Caco-2 (cell line): ENCODE results near the gene SPCS3. TPM values are rescaled to one million over a fixed set of nuclear protein-coding genes. Genes with fewer than 3 reads are reported as not detected.
A peak's percentile ranks its signal among the peaks of the same experiment; 100 is the strongest.

ENCODE experiments used
- BruUV-seq: library from RNA; stranded (reverse); fragments of 400-500 nt; replicated peaks from 2 replicates; lab custom pipeline; 2021; lab: Mats Ljungman, UMichigan
- CTCF ChIA-PET: fragments of 300-600 bp; sonication (Branson Sonifier 250); formaldehyde crosslinking; loops from one replicate; lab custom pipeline; 2022; ENCODE audit warnings: antibody characterized with exemption; lab: Charles Lee
- POLR2A ChIA-PET: fragments of 300-600 bp; sonication (Branson Sonifier 250); formaldehyde crosslinking; loops from one replicate; lab custom pipeline; 2022; ENCODE audit warnings: antibody characterized with exemption; lab: Charles Lee
- DNase-seq, 2 experiments: peaks; one replicate each; pipeline versions ENCODE4 v3.0.0 to v3.0.0-alpha.2; 2020 to 2022
- H3K27me3 ChIP-seq: replicated peaks from 2 replicates; pipeline ENCODE4 v1.6.0; 2011; ENCODE audit warnings: low read length; ENCODE audit not compliant: control insufficient read depth, insufficient read depth
- H3K36me3 ChIP-seq: 2 replicates; pipeline ENCODE4 v1.5.1; 2011; ENCODE audit warnings: low read length; ENCODE audit not compliant: control insufficient read depth, insufficient read depth
- H3K4me1 ChIP-seq: fragments of 250-450 bp; sonication (Bioruptor Pico); 2 replicates; pipeline ENCODE4 v1.5.1; 2020; ENCODE audit warnings: mild to moderate bottlenecking
- H3K4me3 ChIP-seq: 2 replicates; pipeline ENCODE4 v1.5.1; 2011; ENCODE audit warnings: low read depth, mild to moderate bottlenecking, control low read depth, low read length
- H3K9me3 ChIP-seq: fragments of 250-450 bp; sonication (Bioruptor Pico); 2 replicates; pipeline ENCODE4 v1.5.1; 2020; ENCODE audit warnings: mild to moderate bottlenecking, moderate library complexity
- H3K27ac Mint-ChIP-seq: one replicate; pipeline ENCODE4 v1.8.0; 2022; ENCODE audit warnings: mixed read lengths; ENCODE audit not compliant: unreplicated experiment
- H3K27me3 Mint-ChIP-seq: one replicate; pipeline ENCODE4 v1.8.0; 2022; ENCODE audit warnings: mixed read lengths; ENCODE audit not compliant: insufficient read depth, unreplicated experiment
- H3K36me3 Mint-ChIP-seq: one replicate; pipeline ENCODE4 v1.8.0; 2022; ENCODE audit warnings: mild to moderate bottlenecking, mixed read lengths; ENCODE audit not compliant: insufficient read depth, unreplicated experiment
- H3K4me1 Mint-ChIP-seq: one replicate; pipeline ENCODE4 v1.8.0; 2022; ENCODE audit warnings: low read depth, mixed read lengths; ENCODE audit not compliant: unreplicated experiment
- H3K4me3 Mint-ChIP-seq: one replicate; pipeline ENCODE4 v1.8.0; 2022; ENCODE audit warnings: mild to moderate bottlenecking, moderate library complexity, mixed read lengths; ENCODE audit not compliant: unreplicated experiment
- H3K9me3 Mint-ChIP-seq: one replicate; pipeline ENCODE4 v1.8.0; 2022; ENCODE audit warnings: mixed read lengths; ENCODE audit not compliant: unreplicated experiment
- CTCF ChIP-seq, 2 experiments: fragments of 200-600 bp in 1 of 2; IDR thresholded peaks; 1 replicate in 1 of 2; 2 replicates in 1 of 2; pipeline versions ENCODE4 v1.5.1 to v1.8.0; 2011 to 2022; ENCODE audit warnings: antibody characterized with exemption in 1 of 2, control low read depth in 1 of 2, inconsistent platforms in 1 of 2, low read depth in 1 of 2, low read length in 1 of 2, mild to moderate bottlenecking in 1 of 2, moderate library complexity in 1 of 2; ENCODE audit not compliant: insufficient read depth in 1 of 2, severe bottlenecking in 1 of 2, unreplicated experiment in 1 of 2
- intact Hi-C: fragments of 100-400 bp; cut with micrococcal nuclease; formaldehyde crosslinking; loops from one replicate; pipeline ENCODE4 v1.10.0; 2022; ENCODE audit not compliant: unreplicated experiment
- total RNA-seq: library from RNA; stranded (reverse); gene quantifications from 2 replicates; pipeline ENCODE4 v1.2.3, GENCODE V29; 2022

SPCS3 gene
- total RNA-seq, 1 experiment from 2014 or later: 56.2 TPM

DNA sequence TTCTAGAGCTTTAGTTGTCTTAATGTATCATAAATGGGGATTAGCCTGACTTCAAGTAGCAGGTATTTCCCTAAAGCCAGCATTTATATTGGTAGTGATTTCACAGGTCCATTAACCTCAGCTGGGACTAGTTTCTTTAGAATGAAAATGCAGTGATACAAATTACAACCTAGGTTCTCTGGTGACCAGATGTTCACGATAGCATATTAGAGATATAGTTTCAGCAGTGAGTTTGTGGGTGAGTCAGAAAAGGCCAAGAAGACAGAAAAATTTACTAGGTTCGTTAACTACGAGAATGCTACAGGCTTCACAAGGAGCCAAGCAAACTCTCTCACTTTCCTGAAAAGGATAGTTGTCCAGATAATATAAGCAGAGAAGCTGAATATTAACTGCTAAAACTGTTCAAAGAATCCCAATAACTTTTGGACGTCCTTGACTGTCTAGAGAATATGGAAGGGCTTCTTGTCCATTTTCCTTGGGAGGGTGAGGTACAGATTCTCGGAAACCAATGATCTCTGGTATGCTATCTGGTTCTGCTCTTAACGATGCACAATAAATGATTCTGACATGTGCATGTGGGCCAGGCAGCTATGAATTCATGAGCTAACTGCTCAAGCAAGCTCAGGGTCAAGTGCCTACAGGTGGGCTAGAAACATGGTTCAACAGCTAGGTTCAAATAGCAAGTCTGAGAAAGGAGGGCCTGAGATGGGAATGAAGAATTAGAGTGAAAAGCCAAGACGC lies 6.0 kb upstream of the SPCS3 start:
- H3K27me3 ChIP-seq: no peaks in the 10 kb centered on the region
- H3K27ac Mint-ChIP-seq: no peak overlapping the region
- H3K9me3 Mint-ChIP-seq: no peaks in the 10 kb centered on the region
- no TSS peak for BruUV-seq
- 0 out of 2 replicates have a peak, but pooled peaks cover 9% of the 10 kb centered on the region for H3K4me1 ChIP-seq
- H3K36me3 ChIP-seq: no peaks in the 10 kb centered on the region
- no peaks in the 10 kb centered on the region for H3K4me1 Mint-ChIP-seq
- H3K9me3 ChIP-seq: no peaks in the 10 kb centered on the region
- no peak for TF ChIP-seq CTCF (IDR thresholded peaks at IDR 0.05; ENCODE audit: insufficient read depth in 1 of 2, low read depth in 1 of 2, low read length in 1 of 2, severe bottlenecking in 1 of 2, unreplicated experiment in 1 of 2)
- intact Hi-C loops: no loop called here
- no peak overlapping the region for H3K4me3 ChIP-seq
- ChIA-PET CTCF (no interaction called here), POLR2A (no interaction called here)
- no peak for DNase-seq
- no peaks in the 10 kb centered on the region for H3K27me3 Mint-ChIP-seq
- H3K36me3 Mint-ChIP-seq: no peaks in the 10 kb centered on the region
- H3K4me3 Mint-ChIP-seq: no peak overlapping the region

- Histone ChIP-seq H3K4me3 (peak overlapping the region; percentile 99), H3K36me3 (no peaks in the 10 kb centered on the region), H3K4me1 (no peaks in the 10 kb centered on the region; the same call in 1 of the 2 replicates), H3K9me3 (no peaks in the 10 kb centered on the region), H3K27me3 (no peaks in the 10 kb centered on the region)
- H3K4me3 Mint-ChIP-seq: peak overlapping the region; percentile 84
- BruUV-seq: TSS peak; percentile 75
- POLR2A ChIA-PET: no interaction called here
- DNase-seq: no peak
- intact Hi-C loops: loop anchor here (1.0 kb wide), 1 partner anchor 124 kb away; the partner anchor contains the start of gene SPATA4
- no peak for TF ChIP-seq CTCF (IDR thresholded peaks at IDR 0.05; ENCODE audit: insufficient read depth in 1 of 2, low read depth in 1 of 2, low read length in 1 of 2, severe bottlenecking in 1 of 2, unreplicated experiment in 1 of 2)
- H3K27me3 Mint-ChIP-seq: no peaks in the 10 kb centered on the region
- H3K36me3 Mint-ChIP-seq: no peaks in the 10 kb centered on the region
- no peaks in the 10 kb centered on the region for H3K4me1 Mint-ChIP-seq
- no peaks in the 10 kb centered on the region for H3K9me3 Mint-ChIP-seq
- H3K27ac Mint-ChIP-seq: peak overlapping the region; percentile 81
- CTCF ChIA-PET: no interaction called here
Observed at GRCh38 chr4:176319151-176319703, 539 bp upstream of the SPCS3 start.

GRCh38 chr4:176320340-176320975 lies 692 bp downstream of the SPCS3 start:
- Histone ChIP-seq H3K4me3 (peak overlapping the region; percentile 99), H3K9me3 (no peaks in the 10 kb centered on the region), H3K36me3 (no peaks in the 10 kb centered on the region), H3K4me1 (no peaks in the 10 kb centered on the region; the same call in 1 of the 2 replicates), H3K27me3 (no peaks in the 10 kb centered on the region)
- Mint-ChIP-seq H3K27me3 (no peaks in the 10 kb centered on the region), H3K9me3 (no peaks in the 10 kb centered on the region), H3K4me1 (no peaks in the 10 kb centered on the region), H3K36me3 (no peaks in the 10 kb centered on the region), H3K4me3 (peak overlapping the region; percentile 84), H3K27ac (peak overlapping the region; percentile 81)
- POLR2A ChIA-PET: no interaction called here
- BruUV-seq: no TSS peak
- CTCF ChIA-PET: no interaction called here
- peak; percentile 70 to 74 for DNase-seq
- no peak for TF ChIP-seq CTCF (IDR thresholded peaks at IDR 0.05; ENCODE audit: insufficient read depth in 1 of 2, low read depth in 1 of 2, low read length in 1 of 2, severe bottlenecking in 1 of 2, unreplicated experiment in 1 of 2)
- intact Hi-C loops: no loop called here
